ENCODE results near the gene NUP210L.
A peak's percentile ranks its signal among the peaks of the same experiment; 100 is the strongest.
"Not testable (repeated sequence)": the region's sequence is repeated elsewhere in the genome, so short reads cannot be mapped to it uniquely, and the experiment has no call there.

Gene NUP210L

GRCh38 chr1:154167461-154167860 lies 12.6 kb upstream of the NUP210L start:
- DNase-seq: no peak

- no peak for DNase-seq
Measured at GRCh38 chr1:154166207-154166606, 11.3 kb upstream of the NUP210L start.

- no peak for DNase-seq
Measured at GRCh38 chr1:154159554-154159953, 4.7 kb upstream of the NUP210L start.

- DNase-seq: no peak
Measured at GRCh38 chr1:154158307-154159125, 3.6 kb upstream of the NUP210L start.

GRCh38 chr1:154157520-154158306 lies 2.8 kb upstream of the NUP210L start:
- peak; percentile 79 to 85 for DNase-seq

- DNase-seq: no peak
Measured at GRCh38 chr1:154155251-154155650, 378 bp upstream of the NUP210L start.

GRCh38 chr1:154154053-154154452 lies 820 bp downstream of the NUP210L start:
- DNase-seq: no peak

GRCh38 chr1:154151311-154151710 lies 3.6 kb downstream of the NUP210L start:
- no peak for DNase-seq

- DNase-seq: no peak
Measured at GRCh38 chr1:154148807-154149206, 6.1 kb downstream of the NUP210L start.

- not testable (repeated sequence) for DNase-seq
Measured at GRCh38 chr1:154147505-154147904, 7.4 kb downstream of the NUP210L start.

GRCh38 chr1:154145986-154146385 lies 8.9 kb downstream of the NUP210L start:
- DNase-seq: no peak

- DNase-seq: no peak
Measured at GRCh38 chr1:154142358-154142757, 12.5 kb downstream of the NUP210L start.

GRCh38 chr1:154141240-154141639 lies 13.6 kb downstream of the NUP210L start:
- DNase-seq: no peak

- no peak for DNase-seq
Measured at GRCh38 chr1:154137888-154138287, 17.0 kb downstream of the NUP210L start.

GRCh38 chr1:154133256-154133655 lies 21.6 kb downstream of the NUP210L start:
- DNase-seq: no peak

GRCh38 chr1:154129391-154129970 lies 25.4 kb downstream of the NUP210L start:
- DNase-seq: no peak

- not testable (repeated sequence) for DNase-seq
Measured at GRCh38 chr1:154123205-154123604, 31.7 kb downstream of the NUP210L start.

GRCh38 chr1:154117642-154118041 lies 37.2 kb downstream of the NUP210L start:
- DNase-seq: no peak

- DNase-seq: peak in 1 of 2 donors; percentile 23
Measured at GRCh38 chr1:154115180-154115579, 39.7 kb downstream of the NUP210L start.

- DNase-seq: no peak
Measured at GRCh38 chr1:154104433-154105082, 50.3 kb downstream of the NUP210L start.

- not testable (repeated sequence) for DNase-seq
Measured at GRCh38 chr1:154100141-154100540, 54.7 kb downstream of the NUP210L start.

- DNase-seq: no peak
Measured at GRCh38 chr1:154097873-154098272, 57.0 kb downstream of the NUP210L start.

- no peak for DNase-seq
Measured at GRCh38 chr1:154095456-154096060, 59.3 kb downstream of the NUP210L start.
